Thymus (tissue), 11 donors: ENCODE data around the gene ERP44. TPM values are rescaled to one million over a fixed set of nuclear protein-coding genes. Genes with fewer than 3 reads are reported as not detected.

Experiments used
- DNase-seq, 9 donors: peaks; one replicate each; pipeline ENCODE4 v3.0.0-alpha.2; 2013; ENCODE audit warnings: low spot score in 9 of 9, low read depth in 6 of 9, missing footprints in 1 of 9
- H3K27ac ChIP-seq, 2 donors: one replicate each; pipeline ENCODE4 v1.5.1; 2013; ENCODE audit warnings: control low read depth in 1 of 2, low read depth in 1 of 2, low read length in 1 of 2, mild to moderate bottlenecking in 1 of 2, moderate library complexity in 1 of 2
- H3K27me3 ChIP-seq, 2 donors: one replicate each; pipeline ENCODE4 v1.5.1; 2013; ENCODE audit warnings: low read length in 1 of 2; ENCODE audit not compliant: control insufficient read depth in 2 of 2, insufficient read depth in 1 of 2
- H3K36me3 ChIP-seq, 2 donors: one replicate each; pipeline ENCODE4 v1.5.1; 2013; ENCODE audit warnings: low read length in 1 of 2, mild to moderate bottlenecking in 1 of 2, moderate library complexity in 1 of 2; ENCODE audit not compliant: control insufficient read depth in 2 of 2, insufficient read depth in 2 of 2
- H3K4me1 ChIP-seq, 2 donors: one replicate each; pipeline ENCODE4 v1.5.1; 2013; ENCODE audit warnings: low read length in 2 of 2; ENCODE audit not compliant: control insufficient read depth in 2 of 2, insufficient read depth in 2 of 2
- H3K4me3 ChIP-seq, 2 donors: one replicate each; pipeline ENCODE4 v1.5.1; 2013; ENCODE audit warnings: low read length in 2 of 2, control low read depth in 1 of 2, mild to moderate bottlenecking in 1 of 2
- H3K9me3 ChIP-seq, 2 donors: one replicate each; pipeline ENCODE4 v1.5.1; 2013; ENCODE audit warnings: low read length in 1 of 2, mild to moderate bottlenecking in 1 of 2; ENCODE audit not compliant: control insufficient read depth in 2 of 2, insufficient read depth in 1 of 2
- WGBS: extraction: QIAGEN DNeasy Blood & Tissue Kit; methylation state at CpG from one replicate; pipeline ENCODE4 v1.1.7; 2013; 5-methylcytosine and 5-hydroxymethylcytosine counted together
- polyA plus RNA-seq: library from polyadenylated mRNA; stranded (reverse); fragments of 200-250 nt; gene quantifications from one replicate; pipeline ENCODE4 v1.2.3, GENCODE V29; 2013
- total RNA-seq: library from RNA; stranded (reverse); fragments of 120-200 nt; gene quantifications from one replicate; pipeline ENCODE4 v1.2.4, GENCODE V29; 2013
- donor health status: healthy.

ERP44 gene
- total and polyA plus RNA-seq, 2 donors, result 13.7 to 18.2 TPM

DNA sequence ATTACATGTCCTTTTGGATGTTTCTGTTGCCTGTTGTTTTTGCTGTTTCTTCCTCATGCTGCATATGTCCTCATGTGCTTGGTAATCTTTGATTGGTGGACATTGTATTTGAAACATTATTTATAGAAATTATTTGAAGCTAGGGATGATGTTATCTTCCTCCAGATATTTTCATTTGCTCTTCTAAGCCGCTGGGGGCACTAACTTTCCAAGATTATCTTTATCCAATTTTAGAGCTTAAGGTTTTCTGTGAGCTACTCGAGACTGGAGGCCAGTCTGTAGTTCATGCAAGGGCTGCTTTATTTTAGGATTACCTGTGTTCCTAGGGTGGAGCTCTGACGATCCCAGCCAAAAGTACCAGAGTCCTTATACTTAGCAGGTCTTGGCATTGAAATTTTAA, 151.4 kb downstream of the ERP44 start:
- no peaks in the 10 kb centered on the region for H3K9me3 ChIP-seq
- H3K27me3 ChIP-seq, result no peaks in the 10 kb centered on the region
- H3K27ac ChIP-seq, result no peak overlapping the region
- H3K4me3 ChIP-seq, result no peak overlapping the region
- peaks cover 0 to 8% of the 10 kb centered on the region in 2 donors for H3K36me3 ChIP-seq
- H3K4me1 ChIP-seq, result no peaks in the 10 kb centered on the region
- DNase-seq, result no peak
- 95% methylated on average over 3 of the region's 3 CpGs for WGBS

DNA sequence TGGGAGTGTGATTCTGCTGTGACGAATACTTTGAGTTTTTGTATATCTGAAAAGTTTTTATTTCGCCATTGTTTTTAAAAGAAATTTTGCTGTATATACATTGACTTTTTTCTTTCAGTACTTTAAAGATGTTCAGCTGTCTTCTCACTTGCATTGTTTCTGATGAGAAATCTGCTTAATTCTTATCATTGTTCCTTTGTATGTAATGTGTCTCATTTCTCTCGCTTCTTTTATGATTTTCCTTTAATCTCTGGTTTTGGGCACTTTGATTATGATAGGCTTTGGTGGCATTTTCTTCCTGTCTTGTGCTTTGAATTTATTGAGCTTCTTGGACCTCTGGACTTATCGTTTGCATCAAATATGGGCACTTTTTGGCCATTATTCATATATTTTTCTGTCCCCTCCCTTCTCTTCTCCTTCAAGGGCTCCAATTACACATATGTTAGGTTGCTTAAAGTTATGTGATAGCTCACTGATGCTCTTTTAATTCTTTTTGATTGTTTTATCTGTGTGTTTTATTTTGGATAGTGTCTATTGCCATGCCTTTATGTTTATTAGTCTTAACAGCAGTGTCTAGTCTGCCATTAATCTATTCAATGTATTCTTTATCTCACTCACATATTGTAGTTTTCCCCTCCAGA, 161.7 kb downstream of the ERP44 start:
- Histone ChIP-seq H3K27me3 (no peaks in the 10 kb centered on the region), H3K36me3 (no peaks in the 10 kb centered on the region), H3K4me3 (no peak overlapping the region), H3K9me3 (no peaks in the 10 kb centered on the region), H3K4me1 (no peaks in the 10 kb centered on the region), H3K27ac (no peak overlapping the region)
- DNase-seq, result no peak
- 99% methylated on average over 4 of the region's 4 CpGs for WGBS

DNA sequence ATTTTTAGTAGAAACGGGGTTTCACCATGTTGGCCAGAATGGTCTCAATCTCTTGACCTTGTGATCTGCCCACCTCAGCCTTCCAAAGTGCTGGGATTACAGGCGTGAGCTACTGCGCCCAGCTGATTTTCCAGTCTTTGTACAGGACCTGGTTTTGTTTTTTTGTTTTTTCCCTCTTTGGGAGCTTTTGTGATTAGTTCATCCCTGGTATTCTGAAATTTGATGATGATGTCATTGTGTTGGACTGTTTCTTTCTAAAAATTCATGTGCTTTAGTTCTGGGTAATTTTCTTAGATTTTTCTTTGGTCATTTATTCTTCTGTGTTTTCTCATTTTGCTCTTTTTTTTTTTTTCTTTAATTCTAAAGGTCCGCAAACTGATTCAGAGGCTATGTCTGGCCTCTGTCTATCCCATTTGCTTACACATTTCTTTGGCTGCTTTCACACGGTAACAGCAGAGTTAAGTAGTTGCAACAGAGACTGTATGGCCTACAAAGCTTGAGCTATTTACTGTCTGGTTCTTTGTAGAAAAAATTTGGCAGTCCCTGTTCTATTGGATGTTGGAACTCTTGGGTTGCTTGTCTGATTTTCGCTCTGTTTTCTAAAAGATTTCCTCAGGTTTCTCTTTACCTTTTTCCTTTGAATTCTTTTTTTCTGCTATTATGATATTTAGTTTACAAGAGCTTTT, 167.5 kb downstream of the ERP44 start:
- DNase-seq, result no peak
- 98% methylated on average over 6 of the region's 6 CpGs for WGBS
- H3K36me3 ChIP-seq, result peaks cover 0 to 3% of the 10 kb centered on the region in 2 donors
- H3K9me3 ChIP-seq, result peaks cover 0 to 4% of the 10 kb centered on the region in 2 donors
- no peaks in the 10 kb centered on the region for H3K27me3 ChIP-seq
- H3K27ac ChIP-seq, result no peak overlapping the region
- no peak overlapping the region for H3K4me3 ChIP-seq
- no peaks in the 10 kb centered on the region for H3K4me1 ChIP-seq

DNA sequence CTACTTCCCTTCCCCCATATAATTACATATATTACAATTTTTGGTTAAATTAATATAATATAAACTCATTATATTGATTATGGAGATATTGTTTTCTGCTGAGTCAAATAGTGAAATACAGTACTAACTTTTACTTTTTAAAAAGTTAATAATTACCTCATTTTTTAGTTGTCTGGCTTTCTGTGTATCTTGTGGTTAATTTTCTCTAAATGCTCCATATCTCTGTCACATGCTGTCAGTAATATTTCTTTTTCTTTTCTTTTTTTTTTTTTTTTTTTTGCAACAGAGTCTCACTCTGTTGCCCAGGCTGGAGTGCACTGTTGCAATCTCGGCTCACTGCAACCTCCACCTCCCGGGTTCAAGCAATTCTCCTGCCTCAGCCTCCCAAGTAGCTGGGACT, 169.1 kb downstream of the ERP44 start:
- Histone ChIP-seq H3K36me3 (peaks cover 0 to 3% of the 10 kb centered on the region in 2 donors), H3K27ac (no peak overlapping the region), H3K4me1 (no peaks in the 10 kb centered on the region), H3K4me3 (no peak overlapping the region), H3K27me3 (no peaks in the 10 kb centered on the region), H3K9me3 (peaks cover 0 to 4% of the 10 kb centered on the region in 2 donors)
- no peak for DNase-seq
- WGBS, result 97% methylated on average over 2 of the region's 2 CpGs

Other genes with a start within 250 kb of the ERP44 start
- 21.0 TPM for gene STX17, start 192.3 kb downstream of the ERP44 start, total RNA-seq
- 7.5 TPM for gene STX17, start 192.3 kb downstream of the ERP44 start, polyA plus RNA-seq
- gene INVS, start 243 bp upstream of the ERP44 start, total RNA-seq, result 11.7 TPM
- gene INVS, start 243 bp upstream of the ERP44 start, polyA plus RNA-seq, result 5.0 TPM